MM.1S (cell line): ENCODE results near the gene FOXO1.

Experiments used
- CTCF ChIP-seq: fragments of 300-600 bp; sonication (generic); IDR thresholded peaks from 2 replicates; pipeline ENCODE4 v1.5.1; 2016; ENCODE audit warnings: antibody characterized with exemption, low read length, mixed read lengths
- EZH2 ChIP-seq: fragments of 300-600 bp; sonication (generic); optimal IDR thresholded peaks from 2 replicates; pipeline ENCODE3; 2017; ENCODE audit warnings: low read depth, mild to moderate bottlenecking, antibody characterized with exemption, low read length, mixed read lengths
- EZH2phosphoT487 ChIP-seq: fragments of 300-600 bp; sonication (generic); IDR thresholded peaks from 2 replicates; pipeline ENCODE4 v1.6.1; 2018; ENCODE audit warnings: antibody characterized with exemption, low read length

- TF ChIP-seq CTCF (no peak), EZH2phosphoT487 (no peak), EZH2 (no peak)
Observed at GRCh38 chr13:40576369-40576768, 90.1 kb downstream of the FOXO1 start.
